Neural crest cell (in vitro differentiated cells): Measurements from ENCODE around the gene TDRD1. TPM values are rescaled to one million over a fixed set of nuclear protein-coding genes. Genes with fewer than 3 reads are reported as not detected.
"Not testable (repeated sequence)": the region's sequence is repeated elsewhere in the genome, so short reads cannot be mapped to it uniquely, and the experiment has no call there.

ENCODE experiments used
- DNase-seq: peaks from one replicate; pipeline ENCODE4 v3.0.0; 2021; ENCODE audit warnings: low read depth, mixed read lengths, low spot score
- H3K27ac Mint-ChIP-seq: one replicate; pipeline ENCODE4 v1.8.0; 2021; ENCODE audit warnings: mild to moderate bottlenecking, mixed read lengths; ENCODE audit not compliant: unreplicated experiment
- H3K27me3 Mint-ChIP-seq: 2 replicates; pipeline ENCODE4 v1.8.0; 2021; ENCODE audit warnings: low read depth, mild to moderate bottlenecking, mixed read lengths
- H3K36me3 Mint-ChIP-seq: 2 replicates; pipeline ENCODE4 v1.8.0; 2021; ENCODE audit warnings: low read depth, mild to moderate bottlenecking, mixed read lengths
- H3K4me1 Mint-ChIP-seq: 2 replicates; pipeline ENCODE4 v1.8.0; 2021; ENCODE audit warnings: mixed read lengths
- H3K4me3 Mint-ChIP-seq: one replicate; pipeline ENCODE4 v1.8.0; 2021; ENCODE audit warnings: mild to moderate bottlenecking, mixed read lengths
- H3K9me3 Mint-ChIP-seq: 2 replicates; pipeline ENCODE4 v1.8.0; 2021; ENCODE audit warnings: mixed read lengths
- CTCF ChIP-seq: fragments of 200-600 bp; sonication (generic); conservative IDR thresholded peaks from 2 replicates; pipeline ENCODE4 v1.5.0; 2021; ENCODE audit warnings: antibody characterized with exemption, mild to moderate bottlenecking
- total RNA-seq: library from RNA; stranded (reverse); gene quantifications from 2 replicates; pipeline ENCODE4 v1.2.1, GENCODE V29; 2021

Gene TDRD1
- total RNA-seq, 1 donor from 2014 or later = not detected

GRCh38 chr10:114142018-114142417 is 37.1 kb upstream of the TDRD1 start:
- Mint-ChIP-seq H3K27ac (no peak overlapping the region), H3K36me3 (peaks cover 9% of the 10 kb centered on the region), H3K4me1 (peaks cover 5% of the 10 kb centered on the region), H3K27me3 (no peaks in the 10 kb centered on the region), H3K9me3 (no peaks in the 10 kb centered on the region), H3K4me3 (no peak overlapping the region)
- TF ChIP-seq CTCF = no peak
- DNase-seq = no peak

GRCh38 chr10:114143160-114143559 is 36.0 kb upstream of the TDRD1 start:
- Mint-ChIP-seq H3K4me3 (no peak overlapping the region), H3K27me3 (no peaks in the 10 kb centered on the region), H3K9me3 (no peaks in the 10 kb centered on the region), H3K4me1 (peaks cover 5% of the 10 kb centered on the region), H3K27ac (no peak overlapping the region), H3K36me3 (peaks cover 11% of the 10 kb centered on the region)
- DNase-seq = no peak
- no peak for TF ChIP-seq CTCF

GRCh38 chr10:114149476-114149875 is 29.7 kb upstream of the TDRD1 start:
- not testable (repeated sequence) for H3K4me1 Mint-ChIP-seq, H3K36me3 Mint-ChIP-seq, H3K9me3 Mint-ChIP-seq, H3K27ac Mint-ChIP-seq, H3K4me3 Mint-ChIP-seq, H3K27me3 Mint-ChIP-seq, DNase-seq

GRCh38 chr10:114151486-114151885 is 27.7 kb upstream of the TDRD1 start:
- DNase-seq = no peak
- H3K27me3 Mint-ChIP-seq = no peaks in the 10 kb centered on the region
- no peak overlapping the region for H3K4me3 Mint-ChIP-seq

GRCh38 chr10:114151892-114152291 is 27.3 kb upstream of the TDRD1 start:
- DNase-seq = no peak
- Mint-ChIP-seq H3K27me3 (no peaks in the 10 kb centered on the region), H3K9me3 (peaks cover 2% of the 10 kb centered on the region), H3K4me1 (no peaks in the 10 kb centered on the region), H3K4me3 (no peak overlapping the region), H3K27ac (no peak overlapping the region), H3K36me3 (peaks cover 11% of the 10 kb centered on the region)
- no peak for TF ChIP-seq CTCF

More at GRCh38 chr10:114151486-114151885, 27.7 kb upstream of the TDRD1 start:
- no peaks in the 10 kb centered on the region for H3K4me1 Mint-ChIP-seq
- no peak overlapping the region for H3K27ac Mint-ChIP-seq
- peaks cover 2% of the 10 kb centered on the region for H3K9me3 Mint-ChIP-seq
- no peak for TF ChIP-seq CTCF
- H3K36me3 Mint-ChIP-seq = peaks cover 11% of the 10 kb centered on the region

GRCh38 chr10:114157912-114158311 is 21.2 kb upstream of the TDRD1 start:
- Mint-ChIP-seq H3K27ac (no peak overlapping the region), H3K4me3 (no peak overlapping the region), H3K4me1 (no peaks in the 10 kb centered on the region), H3K36me3 (peaks cover 7% of the 10 kb centered on the region), H3K9me3 (peaks cover 2% of the 10 kb centered on the region), H3K27me3 (no peaks in the 10 kb centered on the region)
- no peak for DNase-seq
- peak; percentile 27 for TF ChIP-seq CTCF
